PC-9 (cell line): ENCODE results near the gene SORCS2. TPM values are rescaled to one million over a fixed set of nuclear protein-coding genes. Genes with fewer than 3 reads are reported as not detected.

Source experiments
- BruUV-seq: library from RNA; stranded (reverse); fragments of 400-500 nt; replicated peaks from 2 replicates; lab custom pipeline; 2021; lab: Mats Ljungman, UMichigan
- CTCF ChIA-PET: fragments of 300-600 bp; sonication (Branson Sonifier 250); formaldehyde crosslinking; loops from one replicate; lab custom pipeline; 2022; ENCODE audit warnings: antibody characterized with exemption; lab: Charles Lee
- POLR2A ChIA-PET: fragments of 300-600 bp; sonication (Branson Sonifier 250); formaldehyde crosslinking; loops from one replicate; lab custom pipeline; 2022; ENCODE audit warnings: antibody characterized with exemption; ENCODE audit not compliant: unreplicated experiment; lab: Charles Lee
- DNase-seq, 2 experiments: peaks; one replicate each; pipeline versions ENCODE4 v3.0.0 to v3.0.0-alpha.2; 2015 to 2022; ENCODE audit warnings: mixed read lengths in 1 of 2
- H2AFZ ChIP-seq: fragments of 200-600 bp; sonication (generic); 2 replicates; pipeline ENCODE4 v1.8.1; 2017; ENCODE audit warnings: antibody characterized with exemption
- H3F3A ChIP-seq: fragments of 200-600 bp; sonication (generic); 2 replicates; pipeline ENCODE4 v1.8.1; 2017; ENCODE audit warnings: antibody characterized with exemption, mild to moderate bottlenecking, low read depth; ENCODE audit not compliant: insufficient read depth
- H3K27ac ChIP-seq: fragments of 200-600 bp; sonication (generic); 2 replicates; pipeline ENCODE4 v1.6.1; 2016; ENCODE audit warnings: mixed run types
- H3K27me3 ChIP-seq: fragments of 200-600 bp; sonication (generic); 2 replicates; pipeline ENCODE4 v1.6.1; 2016; ENCODE audit warnings: low read depth, mixed run types; ENCODE audit not compliant: insufficient read depth
- H3K36me3 ChIP-seq: fragments of 200-600 bp; sonication (generic); 2 replicates; pipeline ENCODE4 v1.6.1; 2016; ENCODE audit warnings: low read depth, mixed run types
- H3K4me1 ChIP-seq: fragments of 200-600 bp; sonication (generic); replicated peaks from 2 replicates; pipeline ENCODE4 v1.6.1; 2016; ENCODE audit warnings: mixed run types; ENCODE audit not compliant: insufficient read depth
- H3K4me2 ChIP-seq: fragments of 200-600 bp; sonication (generic); 2 replicates; pipeline ENCODE4 v1.6.1; 2017; ENCODE audit warnings: mixed run types
- H3K4me3 ChIP-seq: fragments of 200-600 bp; sonication (generic); 2 replicates; pipeline ENCODE4 v1.6.1; 2016; ENCODE audit warnings: mixed run types
- H3K79me2 ChIP-seq: fragments of 200-600 bp; sonication (generic); 2 replicates; pipeline ENCODE4 v1.6.1; 2017; ENCODE audit warnings: low read depth, mixed run types
- H3K9me2 ChIP-seq: fragments of 200-600 bp; sonication (generic); 2 replicates; pipeline ENCODE4 v1.8.1; 2017; ENCODE audit warnings: mild to moderate bottlenecking; ENCODE audit not compliant: insufficient read depth
- H3K9me3 ChIP-seq: fragments of 200-600 bp; sonication (generic); 2 replicates; pipeline ENCODE4 v1.8.1; 2016; ENCODE audit warnings: low read depth; ENCODE audit not compliant: insufficient read depth
- H4K20me1 ChIP-seq: fragments of 200-600 bp; sonication (generic); 2 replicates; pipeline ENCODE4 v1.8.1; 2017; ENCODE audit not compliant: insufficient read depth
- EZH2 ChIP-seq: fragments of 200-600 bp; sonication (generic); IDR thresholded peaks from 2 replicates; pipeline ENCODE4 v1.8.0; 2017; ENCODE audit warnings: antibody characterized with exemption, low read depth
- intact Hi-C: fragments of 100-400 bp; cut with micrococcal nuclease; formaldehyde crosslinking; loops from one replicate; pipeline ENCODE4 v1.10.0; 2022; ENCODE audit not compliant: unreplicated experiment
- total RNA-seq: library from RNA; stranded (reverse); gene quantifications from 2 replicates; pipeline ENCODE4 v1.2.3, GENCODE V29; 2021
- TF ChIP-seq, protein P1 (sequence below): fragments of 200-600 bp; sonication (generic); conservative IDR thresholded peaks from 2 replicates; pipeline ENCODE4 v1.6.1; 2017; ENCODE audit warnings: mixed run types, antibody characterized with exemption, mild to moderate bottlenecking, moderate library complexity

The SORCS2 gene
- total RNA-seq, 1 experiment from 2014 or later, result 25.8 TPM

DNA sequence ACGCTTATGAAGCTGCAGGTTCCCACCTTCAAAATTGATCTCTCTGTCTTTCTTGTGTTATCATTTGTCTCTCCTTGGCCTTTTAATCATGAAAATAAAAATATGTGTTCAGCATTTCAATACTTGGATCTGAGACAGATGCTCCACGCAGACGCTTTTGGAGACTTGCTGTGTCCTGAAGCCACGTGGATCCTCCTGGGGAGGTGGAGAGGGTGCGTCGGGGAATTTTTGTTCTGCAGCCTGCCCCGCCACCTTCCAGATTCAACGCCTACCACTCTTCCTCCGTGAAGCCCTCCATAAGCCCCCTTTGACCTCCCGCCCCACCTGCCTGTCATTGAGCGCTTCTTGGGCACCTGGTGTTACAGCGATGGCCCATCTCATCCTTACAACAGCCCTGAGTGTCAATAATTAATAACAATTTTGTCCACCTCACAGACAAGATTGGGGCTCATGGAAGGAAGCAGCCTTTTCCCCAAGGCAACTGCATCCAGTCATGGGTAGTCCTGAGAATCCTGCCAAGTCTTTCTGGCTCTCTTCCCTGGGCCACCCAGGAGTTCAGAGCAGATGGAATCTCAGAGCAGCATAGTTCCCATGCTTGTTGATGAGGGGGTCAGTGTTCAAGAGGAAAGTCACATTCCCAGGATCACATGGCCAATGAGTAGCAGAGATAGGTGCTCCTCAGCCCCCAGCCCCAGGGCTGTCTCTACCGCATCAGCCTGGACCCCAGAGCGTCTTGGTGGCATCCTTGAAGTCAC lies 415.0 kb downstream of the SORCS2 start:
- CTCF ChIA-PET, result no interaction called here
- POLR2A ChIA-PET, result no interaction called here

DNA sequence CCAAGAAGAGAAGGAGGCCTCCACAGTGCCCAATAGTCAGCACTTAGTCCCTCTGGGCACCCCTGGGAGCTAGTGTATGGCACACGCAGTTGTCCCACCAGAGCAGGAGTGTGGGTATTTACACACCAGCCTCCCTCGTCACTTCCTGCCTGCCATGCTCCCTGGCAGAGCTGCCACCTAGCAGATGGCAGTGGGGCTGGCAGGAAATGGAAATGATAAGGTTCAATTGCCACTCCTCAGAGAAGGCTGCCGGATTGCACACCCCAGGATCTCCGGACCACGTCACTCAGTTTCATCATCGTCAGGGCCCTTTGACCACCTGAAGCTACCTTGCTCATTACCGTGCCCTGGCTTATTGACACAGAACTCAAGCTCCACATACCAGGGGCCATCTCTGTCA lies 415.7 kb downstream of the SORCS2 start:
- Histone ChIP-seq H3K79me2 (no peaks in the 10 kb centered on the region), H3K27ac (no peak overlapping the region), H3K9me2 (no peaks in the 10 kb centered on the region), H3K9me3 (no peaks in the 10 kb centered on the region), H3K36me3 (no peaks in the 10 kb centered on the region), H3K4me3 (no peak overlapping the region), H3F3A (0 out of 2 replicates have a peak, but pooled peaks cover 3% of the 10 kb centered on the region), H4K20me1 (no peaks in the 10 kb centered on the region), H2AFZ (no peak overlapping the region), H3K4me2 (no peak overlapping the region), H3K27me3 (no peaks in the 10 kb centered on the region), H3K4me1 (no peaks in the 10 kb centered on the region)
- ChIA-PET CTCF (no interaction called here), POLR2A (no interaction called here)
- BruUV-seq, result no TSS peak
- DNase-seq, result no peak
- intact Hi-C loops, result no loop called here
- TF ChIP-seq, protein P1, sequence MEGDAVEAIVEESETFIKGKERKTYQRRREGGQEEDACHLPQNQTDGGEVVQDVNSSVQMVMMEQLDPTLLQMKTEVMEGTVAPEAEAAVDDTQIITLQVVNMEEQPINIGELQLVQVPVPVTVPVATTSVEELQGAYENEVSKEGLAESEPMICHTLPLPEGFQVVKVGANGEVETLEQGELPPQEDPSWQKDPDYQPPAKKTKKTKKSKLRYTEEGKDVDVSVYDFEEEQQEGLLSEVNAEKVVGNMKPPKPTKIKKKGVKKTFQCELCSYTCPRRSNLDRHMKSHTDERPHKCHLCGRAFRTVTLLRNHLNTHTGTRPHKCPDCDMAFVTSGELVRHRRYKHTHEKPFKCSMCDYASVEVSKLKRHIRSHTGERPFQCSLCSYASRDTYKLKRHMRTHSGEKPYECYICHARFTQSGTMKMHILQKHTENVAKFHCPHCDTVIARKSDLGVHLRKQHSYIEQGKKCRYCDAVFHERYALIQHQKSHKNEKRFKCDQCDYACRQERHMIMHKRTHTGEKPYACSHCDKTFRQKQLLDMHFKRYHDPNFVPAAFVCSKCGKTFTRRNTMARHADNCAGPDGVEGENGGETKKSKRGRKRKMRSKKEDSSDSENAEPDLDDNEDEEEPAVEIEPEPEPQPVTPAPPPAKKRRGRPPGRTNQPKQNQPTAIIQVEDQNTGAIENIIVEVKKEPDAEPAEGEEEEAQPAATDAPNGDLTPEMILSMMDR, result no peak
- no peak for TF ChIP-seq EZH2

More for the DNA sequence above, 415.0 kb downstream of the SORCS2 start:
- no peak overlapping the region for H3K4me3 ChIP-seq
- DNase-seq, result no peak
- intact Hi-C loops, result no loop called here
- no peaks in the 10 kb centered on the region for H3K36me3 ChIP-seq
- H3K4me2 ChIP-seq, result no peak overlapping the region
- no peak overlapping the region for H2AFZ ChIP-seq
- BruUV-seq, result no TSS peak
- no peaks in the 10 kb centered on the region for H4K20me1 ChIP-seq
- H3K27ac ChIP-seq, result no peak overlapping the region
- H3K79me2 ChIP-seq, result no peaks in the 10 kb centered on the region
- no peaks in the 10 kb centered on the region for H3K4me1 ChIP-seq
- 0 out of 2 replicates have a peak, but pooled peaks cover 3% of the 10 kb centered on the region for H3F3A ChIP-seq
- TF ChIP-seq EZH2, result no peak
- no peaks in the 10 kb centered on the region for H3K9me3 ChIP-seq
- no peaks in the 10 kb centered on the region for H3K27me3 ChIP-seq
- no peaks in the 10 kb centered on the region for H3K9me2 ChIP-seq

GRCh38 chr4:7609316-7609715 lies 417.0 kb downstream of the SORCS2 start:
- H3K79me2 ChIP-seq, result no peaks in the 10 kb centered on the region
- TF ChIP-seq, protein P1, result no peak
- no peak for TF ChIP-seq EZH2
- no peaks in the 10 kb centered on the region for H3K4me1 ChIP-seq
- H2AFZ ChIP-seq, result no peak overlapping the region
- H4K20me1 ChIP-seq, result no peaks in the 10 kb centered on the region
- H3F3A ChIP-seq, result no peaks in the 10 kb centered on the region
- CTCF ChIA-PET, result no interaction called here
- no peak overlapping the region for H3K4me2 ChIP-seq
- POLR2A ChIA-PET, result no interaction called here
- H3K9me2 ChIP-seq, result no peaks in the 10 kb centered on the region
- no peak for DNase-seq
- no peaks in the 10 kb centered on the region for H3K9me3 ChIP-seq
- H3K27me3 ChIP-seq, result no peaks in the 10 kb centered on the region
- H3K36me3 ChIP-seq, result no peaks in the 10 kb centered on the region
- BruUV-seq, result no TSS peak
- H3K4me3 ChIP-seq, result no peak overlapping the region
- intact Hi-C loops, result no loop called here
- no peak overlapping the region for H3K27ac ChIP-seq
